Adrenal gland (tissue), 12 donors: ENCODE results near the gene GTPBP1. TPM values are rescaled to one million over a fixed set of nuclear protein-coding genes. Genes with fewer than 3 reads are reported as not detected.

Source experiments
- DNase-seq, 7 donors: peaks; one replicate each; pipeline ENCODE4 v3.0.0-alpha.2; 2019 to 2020
- H3K27ac ChIP-seq, 5 donors: fragments of 200-600 bp; sonication (generic) in 4 of 5; 1 replicate in 3 of 5; 2 replicates in 2 of 5; pipeline versions ENCODE4 v1.5.1 to v1.8.0; 2016 to 2020; ENCODE audit warnings: mild to moderate bottlenecking in 1 of 5
- H3K27me3 ChIP-seq: fragments of 200-600 bp; 2 replicates; pipeline ENCODE4 v1.8.0; 2021
- H3K36me3 ChIP-seq, 2 donors: fragments of 200-600 bp; replicated peaks in 1 of 2; 1 replicate in 1 of 2; 2 replicates in 1 of 2; pipeline versions ENCODE4 v1.5.1 to v1.8.0; 2018 to 2022
- H3K4me1 ChIP-seq, 2 donors: fragments of 200-600 bp; replicated peaks in 1 of 2; 1 replicate in 1 of 2; 2 replicates in 1 of 2; pipeline versions ENCODE4 v1.5.1 to v1.8.0; 2018 to 2021
- H3K4me3 ChIP-seq, 4 donors: fragments of 200-600 bp; sonication (generic) in 3 of 4; one replicate each; pipeline ENCODE4 v1.5.1; 2016 to 2018
- H3K9me3 ChIP-seq, 3 donors: fragments of 200-600 bp; sonication (generic) in 1 of 3; replicated peaks in 1 of 3; 1 replicate in 2 of 3; 2 replicates in 1 of 3; pipeline versions ENCODE4 v1.5.1 to v1.8.0; 2016 to 2021
- POLR2A ChIP-seq, 2 donors: fragments of 450-650 bp; IDR thresholded peaks; one replicate each; pipeline ENCODE4 v1.6.1; 2017; ENCODE audit warnings: antibody characterized with exemption in 2 of 2, mild to moderate bottlenecking in 2 of 2, moderate library complexity in 1 of 2
- WGBS, 4 donors: extraction: QIAGEN DNeasy Blood & Tissue Kit in 2 of 4; methylation state at CpG; one replicate each; pipeline versions ENCODE4 v1.1.5 to v1.1.7; 2013 to 2017; 5-methylcytosine and 5-hydroxymethylcytosine counted together
- intact Hi-C, 2 donors: fragments of 100-400 bp; cut with DNase I; formaldehyde crosslinking; loops; one replicate each; pipeline versions ENCODE4 v1.14.1 to v1.15.0; 2022 to 2023
- polyA plus RNA-seq, 3 donors: library from polyadenylated mRNA; stranded (reverse); fragments of 200-250 nt in 2 of 3; fragments of 350-450 nt in 1 of 3; fragmentation: Illumina TruSeq in 1 of 3; extraction: RNeasy Lipid Tissue Mini Kit (QIAGEN cat#74804) in 1 of 3; gene quantifications; one replicate each; pipeline ENCODE4 v1.2.3, GENCODE V29; 2013 to 2014
- total RNA-seq, 9 donors: library from RNA; depleted of rRNA in 4 of 9; stranded (reverse); fragments of >200 nt in 4 of 9; fragments of 120-200 nt in 1 of 9; fragmentation: NEBNext Ultra II Directional in 1 of 9; extraction: Animal tissue kit (Norgen Biotek cat#: 25700) in 1 of 9; gene quantifications; one replicate each; pipeline versions ENCODE4 v1.1.0 to v1.2.4, GENCODE V29; 2013 to 2023
- TF ChIP-seq, protein P1 (sequence below), 6 experiments: fragments of 450-650 bp in 4 of 6; fragments of 200-600 bp in 2 of 6; sonication (generic) in 1 of 6; IDR thresholded peaks; 1 replicate in 5 of 6; 2 replicates in 1 of 6; pipeline versions ENCODE4 v1.5.1 to v1.8.0; 2016 to 2021; ENCODE audit warnings: antibody characterized with exemption in 6 of 6, mild to moderate bottlenecking in 2 of 6, moderate library complexity in 1 of 6
- donor health status: healthy with polysubstance abuse.
- donor health status: Bipolar disorder and iron deficiency.
- donor health status: DM: yes; HTN: yes; CAD: no.
- donor health status: DM: no; HTN: no; CAD: no.
- donor health status: DM: no; HTN: no; CAD: no.
- donor health status: DM: yes; HTN: yes; CAD: no.

The GTPBP1 gene
- total and polyA plus RNA-seq, 12 donors, result 14.0 to 56.9 (median 37.0) TPM

DNA sequence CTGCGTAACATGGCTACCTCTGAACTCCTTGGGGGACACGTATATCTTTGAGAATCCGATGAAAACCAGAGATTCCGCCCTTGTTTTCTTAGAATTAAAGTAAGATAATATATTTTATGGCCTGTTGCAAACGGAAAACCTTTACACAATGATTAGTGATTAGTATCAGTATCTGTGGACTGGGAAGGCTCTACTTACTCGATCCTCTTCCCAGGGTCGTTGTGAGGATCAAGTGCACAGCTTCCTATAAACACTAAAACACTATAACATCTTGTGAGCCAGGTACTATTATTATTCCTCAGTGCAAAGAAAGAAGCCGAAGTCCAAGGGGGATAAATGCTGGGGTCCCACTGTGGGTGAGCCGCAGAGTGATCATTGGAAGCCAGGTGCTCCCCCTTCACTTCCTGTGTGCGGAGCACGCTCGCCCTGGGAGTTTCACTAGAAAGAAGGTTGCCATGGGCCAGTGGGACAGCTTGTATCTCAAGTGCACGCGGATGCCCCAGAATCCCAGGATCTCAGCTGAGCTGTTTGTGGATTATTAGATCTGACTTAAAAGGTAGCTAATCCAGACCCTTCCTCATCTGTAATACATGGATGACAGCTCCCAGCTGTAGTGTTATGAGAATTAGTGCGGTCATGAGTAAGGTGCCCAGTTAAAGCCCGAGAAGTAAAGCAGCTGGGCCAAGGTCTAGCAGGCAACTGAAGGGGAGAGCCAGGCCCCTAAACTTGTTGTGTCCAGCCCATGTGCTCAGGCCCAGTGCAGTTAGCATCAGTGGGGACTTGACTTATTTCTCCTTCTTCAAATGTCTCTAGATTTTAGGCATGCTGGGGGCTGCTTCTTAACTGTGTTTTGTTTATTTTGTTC is 48.5 kb upstream of the GTPBP1 start:
- peak overlapping the region; percentile 50 to 93 (median 91) for H3K27ac ChIP-seq
- no peaks in the 10 kb centered on the region for H3K27me3 ChIP-seq
- DNase-seq, result peak in 4 of 7 donors; percentile 19 to 49 (median 28)
- WGBS, 4 donors, result 6 to 11% (median 8%) methylated on average over 12 to 16 of the region's 16 CpGs
- H3K4me1 ChIP-seq, result peaks cover 0 to 16% of the 10 kb centered on the region in 2 donors
- H3K4me3 ChIP-seq, result peak overlapping the region; percentile 71 to 94 (median 77)
- H3K36me3 ChIP-seq, result no peaks in the 10 kb centered on the region
- intact Hi-C loops, result loop anchor here in 1 of 2 donors (10.0 kb wide), 1 partner anchor 142 kb away; no protein-coding TSS in a partner anchor
- no peaks in the 10 kb centered on the region for H3K9me3 ChIP-seq
- no peak for TF ChIP-seq POLR2A (IDR thresholded peaks at IDR 0.05)
- TF ChIP-seq, protein P1, sequence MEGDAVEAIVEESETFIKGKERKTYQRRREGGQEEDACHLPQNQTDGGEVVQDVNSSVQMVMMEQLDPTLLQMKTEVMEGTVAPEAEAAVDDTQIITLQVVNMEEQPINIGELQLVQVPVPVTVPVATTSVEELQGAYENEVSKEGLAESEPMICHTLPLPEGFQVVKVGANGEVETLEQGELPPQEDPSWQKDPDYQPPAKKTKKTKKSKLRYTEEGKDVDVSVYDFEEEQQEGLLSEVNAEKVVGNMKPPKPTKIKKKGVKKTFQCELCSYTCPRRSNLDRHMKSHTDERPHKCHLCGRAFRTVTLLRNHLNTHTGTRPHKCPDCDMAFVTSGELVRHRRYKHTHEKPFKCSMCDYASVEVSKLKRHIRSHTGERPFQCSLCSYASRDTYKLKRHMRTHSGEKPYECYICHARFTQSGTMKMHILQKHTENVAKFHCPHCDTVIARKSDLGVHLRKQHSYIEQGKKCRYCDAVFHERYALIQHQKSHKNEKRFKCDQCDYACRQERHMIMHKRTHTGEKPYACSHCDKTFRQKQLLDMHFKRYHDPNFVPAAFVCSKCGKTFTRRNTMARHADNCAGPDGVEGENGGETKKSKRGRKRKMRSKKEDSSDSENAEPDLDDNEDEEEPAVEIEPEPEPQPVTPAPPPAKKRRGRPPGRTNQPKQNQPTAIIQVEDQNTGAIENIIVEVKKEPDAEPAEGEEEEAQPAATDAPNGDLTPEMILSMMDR (IDR thresholded peaks at IDR 0.05), result no peak

DNA sequence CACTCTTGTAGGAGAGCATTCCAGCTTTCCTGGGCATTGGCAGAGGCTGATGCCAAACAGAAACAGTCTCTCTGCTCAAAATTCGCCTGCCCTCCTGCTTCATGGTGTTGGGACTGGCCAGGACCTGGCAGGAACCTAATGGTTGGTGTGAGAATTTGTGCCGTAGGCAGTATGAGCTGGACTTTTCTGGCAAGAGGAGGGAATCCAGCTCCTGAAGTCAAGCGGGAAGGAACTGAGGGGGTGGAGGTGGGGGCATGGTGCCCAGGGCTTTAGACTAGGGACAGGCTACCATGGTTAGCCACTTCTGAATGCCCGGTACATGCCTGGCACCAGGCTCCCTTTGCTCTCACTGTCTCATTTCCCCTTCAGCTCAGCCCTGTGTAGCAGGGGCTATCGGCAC is 30.9 kb upstream of the GTPBP1 start:
- DNase-seq, result no peak
- H3K4me3 ChIP-seq, result no peak overlapping the region
- H3K36me3 ChIP-seq, result peaks cover 0 to 29% of the 10 kb centered on the region in 2 donors
- H3K27me3 ChIP-seq, result no peaks in the 10 kb centered on the region
- WGBS, 4 donors, result 73 to 90% (median 79%) methylated on average over 3 to 5 of the region's 5 CpGs
- intact Hi-C loops, result no loop called here
- TF ChIP-seq POLR2A (IDR thresholded peaks at IDR 0.05), result no peak
- TF ChIP-seq, protein P1 (IDR thresholded peaks at IDR 0.05), result no peak
- no peak overlapping the region for H3K27ac ChIP-seq
- no peaks in the 10 kb centered on the region for H3K4me1 ChIP-seq
- no peaks in the 10 kb centered on the region for H3K9me3 ChIP-seq

DNA sequence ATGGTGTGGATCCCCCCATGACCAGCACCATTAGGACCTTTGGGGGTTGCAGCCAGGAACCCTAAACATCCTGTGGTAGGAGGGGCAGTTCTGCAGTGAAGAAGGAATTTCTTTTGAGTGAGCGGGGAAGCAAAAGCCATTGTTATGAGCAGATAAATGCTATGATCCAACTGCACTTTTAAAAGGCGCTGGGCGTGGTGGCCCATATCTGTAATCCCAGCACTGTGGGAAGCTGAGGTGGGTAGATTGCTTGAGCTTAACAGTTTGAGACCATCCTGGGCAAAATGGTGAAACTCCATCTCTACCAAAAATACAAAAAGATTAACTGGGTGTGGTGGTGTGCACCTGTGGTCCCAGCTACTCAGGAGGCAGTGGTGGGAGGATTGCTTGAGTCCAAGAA is 29.9 kb upstream of the GTPBP1 start:
- Histone ChIP-seq H3K9me3 (no peaks in the 10 kb centered on the region), H3K4me3 (no peak overlapping the region), H3K27ac (no peak overlapping the region), H3K4me1 (no peaks in the 10 kb centered on the region), H3K36me3 (peaks cover 0 to 24% of the 10 kb centered on the region in 2 donors), H3K27me3 (no peaks in the 10 kb centered on the region)
- intact Hi-C loops, result no loop called here
- TF ChIP-seq POLR2A (IDR thresholded peaks at IDR 0.05), result no peak
- TF ChIP-seq, protein P1 (IDR thresholded peaks at IDR 0.05), result no peak
- no peak for DNase-seq
- WGBS, 4 donors, result 88 to 99% (median 97%) methylated on average over 3 of the region's 3 CpGs

DNA sequence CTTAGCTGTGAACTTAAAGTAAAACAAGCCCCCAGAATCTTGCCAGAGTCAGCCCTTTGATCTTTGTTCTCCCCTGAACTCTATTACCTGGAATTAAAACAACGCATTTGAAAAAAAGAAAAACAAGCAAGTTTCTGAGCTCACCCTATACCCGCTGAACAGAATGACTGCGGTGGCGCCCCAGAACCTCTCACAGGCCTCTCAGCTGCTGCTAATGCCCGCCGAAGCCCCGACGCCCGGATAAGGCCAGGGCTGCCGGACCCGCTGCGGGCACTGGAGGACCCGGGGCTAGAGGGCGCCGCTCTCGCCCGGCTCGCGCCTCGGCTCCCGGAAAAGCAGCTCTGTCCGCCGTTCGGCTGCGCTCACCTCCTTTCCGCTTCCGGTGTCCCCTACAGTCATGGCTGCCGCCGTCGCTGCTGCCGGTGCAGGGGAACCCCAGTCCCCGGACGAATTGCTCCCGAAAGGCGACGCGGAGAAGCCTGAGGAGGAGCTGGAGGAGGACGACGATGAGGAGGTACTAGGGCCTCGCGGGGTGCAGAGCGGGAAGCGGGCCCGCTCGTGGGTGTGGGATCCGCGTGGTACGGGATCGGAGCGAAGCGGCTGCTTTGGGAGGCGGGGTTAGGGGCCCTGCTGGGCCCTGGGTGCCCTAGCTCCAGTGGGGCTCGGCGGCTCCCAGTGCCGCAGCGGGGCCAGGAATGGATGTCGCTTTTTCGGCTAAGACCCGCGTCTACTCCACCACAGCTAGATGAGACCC is 24.0 kb upstream of the GTPBP1 start, which contains the start of gene TOMM22:
TOMM22 (plus strand) TSS at position 376 of the 754 bp plus-strand sequence; CDS start at position 398, 22 bp downstream.
- DNase-seq, result peak; percentile 85 to 91 (median 88)
- Histone ChIP-seq H3K27me3 (no peaks in the 10 kb centered on the region), H3K4me3 (peak within 1 kb of the TSS; percentile 69 to 100 (median 86)), H3K4me1 (peaks cover 5% of the 10 kb centered on the region in 2 donors), H3K36me3 (peaks cover 0 to 31% of the 10 kb centered on the region in 2 donors), H3K27ac (peak within 1 kb of the TSS in 4 of 5 donors; percentile 43 to 76 (median 72)), H3K9me3 (no peaks in the 10 kb centered on the region)
- 0 to 1% (median 1%) methylated on average over 6 to 60 of the region's 60 CpGs for WGBS, 4 donors
- TF ChIP-seq POLR2A (IDR thresholded peaks at IDR 0.05), result peak in 1 of 2 donors; percentile 51
- TF ChIP-seq, protein P1 (IDR thresholded peaks at IDR 0.05), result peak in 4 of 6 experiments; percentile 11 to 51 (median 27)
- intact Hi-C loops, result no loop called here
